ENCODE results near the gene RAPGEF5. TPM values are rescaled to one million over a fixed set of nuclear protein-coding genes. Genes with fewer than 3 reads are reported as not detected.

The RAPGEF5 gene
- total and polyA plus RNA-seq, 12 donors: 5.1 to 87.0 (median 26.0) TPM

GRCh38 chr7:22403344-22403743, 46.4 kb upstream of the RAPGEF5 start:
- Histone ChIP-seq H3K9me3 (replicated peaks in 1 of 3) (no peaks in the 10 kb centered on the region), H3K27me3 (no peaks in the 10 kb centered on the region), H3K4me1 (replicated peaks in 1 of 2) (no peaks in the 10 kb centered on the region), H3K4me3 (no peak overlapping the region), H3K36me3 (replicated peaks in 1 of 2) (no peaks in the 10 kb centered on the region), H3K27ac (no peak overlapping the region)
- no peak for TF ChIP-seq CTCF (IDR thresholded peaks at IDR 0.05)
- no peak for TF ChIP-seq POLR2A (IDR thresholded peaks at IDR 0.05)
- WGBS, 4 donors: 78 to 94% (median 89%) methylated on average over 2 of the region's 2 CpGs
- intact Hi-C loops (cut with DNase I): no loop called here
- no peak for DNase-seq

GRCh38 chr7:22402250-22402649, 45.3 kb upstream of the RAPGEF5 start:
- Histone ChIP-seq H3K4me3 (no peak overlapping the region), H3K27ac (no peak overlapping the region), H3K27me3 (no peaks in the 10 kb centered on the region), H3K4me1 (replicated peaks in 1 of 2) (no peaks in the 10 kb centered on the region), H3K36me3 (replicated peaks in 1 of 2) (no peaks in the 10 kb centered on the region), H3K9me3 (replicated peaks in 1 of 3) (no peaks in the 10 kb centered on the region)
- intact Hi-C loops (cut with DNase I): no loop called here
- TF ChIP-seq POLR2A (IDR thresholded peaks at IDR 0.05) (no peak), CTCF (IDR thresholded peaks at IDR 0.05) (no peak)
- 47 to 82% (median 74%) methylated on average over 2 of the region's 2 CpGs for WGBS, 4 donors
- DNase-seq: no peak

- no peaks in the 10 kb centered on the region for H3K9me3 ChIP-seq (replicated peaks in 1 of 3)
- TF ChIP-seq CTCF (IDR thresholded peaks at IDR 0.05) (no peak), POLR2A (IDR thresholded peaks at IDR 0.05) (no peak)
- 79 to 87% (median 81%) methylated on average over 3 of the region's 3 CpGs for WGBS, 4 donors
- no peaks in the 10 kb centered on the region for H3K36me3 ChIP-seq (replicated peaks in 1 of 2)
- H3K4me3 ChIP-seq: no peak overlapping the region
- no peaks in the 10 kb centered on the region for H3K27me3 ChIP-seq
- H3K4me1 ChIP-seq (replicated peaks in 1 of 2): no peaks in the 10 kb centered on the region
- no peak overlapping the region for H3K27ac ChIP-seq
- intact Hi-C loops (cut with DNase I): no loop called here
- no peak for DNase-seq
These were observed 44.1 kb upstream of the RAPGEF5 start for GRCh38 chr7:22400936-22401553.

- no peak overlapping the region for H3K27ac ChIP-seq
- H3K9me3 ChIP-seq (replicated peaks in 1 of 3): no peaks in the 10 kb centered on the region
- no peak for TF ChIP-seq POLR2A (IDR thresholded peaks at IDR 0.05)
- no peak for TF ChIP-seq CTCF (IDR thresholded peaks at IDR 0.05)
- no peaks in the 10 kb centered on the region for H3K4me1 ChIP-seq (replicated peaks in 1 of 2)
- H3K4me3 ChIP-seq: no peak overlapping the region
- no peaks in the 10 kb centered on the region for H3K36me3 ChIP-seq (replicated peaks in 1 of 2)
- DNase-seq: no peak
- intact Hi-C loops (cut with DNase I): no loop called here
- H3K27me3 ChIP-seq: no peaks in the 10 kb centered on the region
- 65 to 77% (median 76%) methylated on average over 10 of the region's 10 CpGs for WGBS, 4 donors
These were observed 43.3 kb upstream of the RAPGEF5 start for GRCh38 chr7:22400150-22400814.
